Mucosa of rectum (tissue), 2 donors: Measurements from ENCODE around the gene NDUFS2.
A peak's percentile ranks its signal among the peaks of the same experiment; 100 is the strongest.

ENCODE experiments used
- H3K27ac ChIP-seq, 2 donors: one replicate each; pipeline ENCODE4 v1.7.0; 2013; ENCODE audit warnings: inconsistent platforms in 2 of 2, low read depth in 2 of 2, low read length in 2 of 2
- H3K27me3 ChIP-seq, 2 donors: one replicate each; pipeline ENCODE4 v1.7.0; 2013; ENCODE audit warnings: low read length in 2 of 2; ENCODE audit not compliant: control insufficient read depth in 2 of 2, insufficient read depth in 2 of 2
- H3K36me3 ChIP-seq, 2 donors: one replicate each; pipeline ENCODE4 v1.7.0; 2013; ENCODE audit warnings: low read length in 2 of 2; ENCODE audit not compliant: control insufficient read depth in 2 of 2, insufficient read depth in 2 of 2
- H3K4me1 ChIP-seq, 2 donors: one replicate each; pipeline ENCODE4 v1.7.0; 2013; ENCODE audit warnings: low read length in 2 of 2, mild to moderate bottlenecking in 1 of 2; ENCODE audit not compliant: control insufficient read depth in 2 of 2, insufficient read depth in 2 of 2
- H3K4me3 ChIP-seq, 2 donors: one replicate each; pipeline ENCODE4 v1.7.0; 2013; ENCODE audit warnings: low read length in 2 of 2
- H3K9ac ChIP-seq, 2 donors: one replicate each; pipeline ENCODE4 v1.7.0; 2013; ENCODE audit warnings: low read length in 2 of 2, low read depth in 1 of 2, mild to moderate bottlenecking in 1 of 2
- H3K9me3 ChIP-seq, 2 donors: one replicate each; pipeline ENCODE4 v1.7.0; 2013; ENCODE audit warnings: low read length in 2 of 2; ENCODE audit not compliant: control insufficient read depth in 2 of 2
- donor health status: healthy.
- donor health status: Normal muscosa, but diverticular disease.

Gene NDUFS2

GRCh38 chr1:161201836-161202712, at the start of gene NDUFS2:
NDUFS2 (plus strand) TSS chr1:161202367; CDS start chr1:161202386, 19 bp downstream.
- peaks cover 19 to 34% of the 10 kb centered on the region in 2 donors for H3K36me3 ChIP-seq
- peaks cover 35 to 37% of the 10 kb centered on the region in 2 donors for H3K4me1 ChIP-seq
- peak within 1 kb of the TSS; percentile 80 to 99 for H3K4me3 ChIP-seq
- H3K27ac ChIP-seq = peak within 1 kb of the TSS; percentile 96 to 97
- H3K9ac ChIP-seq = peak within 1 kb of the TSS; percentile 84 to 100
- no peaks in the 10 kb centered on the region for H3K27me3 ChIP-seq
- H3K9me3 ChIP-seq = no peaks in the 10 kb centered on the region

DNA sequence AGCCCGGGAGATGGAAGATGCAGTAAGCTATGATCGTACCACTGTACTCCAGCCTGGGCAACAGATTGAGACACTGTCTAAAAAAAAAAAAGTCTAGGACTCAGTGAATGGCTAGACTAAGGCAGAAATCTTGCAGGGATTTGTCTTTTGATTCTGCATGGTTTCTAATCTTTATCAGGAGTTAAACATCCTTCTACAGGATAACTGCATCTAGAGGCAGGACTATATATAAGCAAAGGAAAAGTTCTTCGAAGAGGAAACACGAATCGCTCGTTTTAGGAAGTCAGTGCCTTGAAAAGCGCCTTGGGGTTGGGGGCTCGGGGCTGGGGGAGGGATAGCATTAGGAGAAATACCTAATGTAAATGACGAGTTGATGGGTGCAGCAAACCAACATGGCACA, 49.0 kb upstream of the NDUFS2 start:
- Histone ChIP-seq H3K27ac (peak overlapping the region in 1 of 2 donors; percentile 97), H3K9me3 (no peaks in the 10 kb centered on the region), H3K9ac (peak overlapping the region in 1 of 2 donors; percentile 87), H3K27me3 (no peaks in the 10 kb centered on the region), H3K4me3 (peak overlapping the region; percentile 91 to 100), H3K4me1 (peaks cover 0 to 3% of the 10 kb centered on the region in 2 donors), H3K36me3 (peaks cover 5 to 13% of the 10 kb centered on the region in 2 donors)

DNA sequence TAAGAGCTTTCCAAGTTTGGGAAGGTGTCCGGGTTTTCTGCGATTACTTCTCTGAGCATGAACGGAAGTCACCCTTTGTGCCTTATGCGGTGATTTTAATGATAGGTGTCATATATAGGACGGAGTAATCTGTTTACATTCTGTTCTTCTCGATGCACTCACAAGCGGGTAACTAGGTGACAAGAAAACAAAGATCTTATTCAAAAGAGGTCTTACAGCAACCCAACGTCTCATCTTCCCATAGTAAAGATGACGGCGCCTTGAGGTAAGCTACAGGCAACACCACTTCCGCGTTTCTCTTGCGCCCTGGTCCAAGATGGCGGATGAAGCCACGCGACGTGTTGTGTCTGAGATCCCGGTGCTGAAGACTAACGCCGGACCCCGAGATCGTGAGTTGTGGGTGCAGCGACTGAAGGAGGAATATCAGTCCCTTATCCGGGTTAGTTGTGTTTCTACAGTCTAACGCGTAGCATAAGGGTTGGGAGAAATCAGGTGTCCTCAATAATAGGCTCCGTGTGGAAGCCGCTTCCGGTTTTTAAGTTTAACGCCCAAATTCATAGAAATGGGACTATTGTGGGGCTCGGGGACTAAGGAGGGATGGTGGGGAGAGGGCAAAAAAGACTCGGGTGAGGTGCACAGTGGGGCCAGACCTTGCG, 48.4 kb upstream of the NDUFS2 start, which contains the start of gene UFC1:
UFC1 (plus strand) TSS at position 297 of the 656 bp plus-strand sequence; CDS start at position 317, 20 bp downstream.
- H3K36me3 ChIP-seq = peaks cover 5 to 17% of the 10 kb centered on the region in 2 donors
- no peaks in the 10 kb centered on the region for H3K27me3 ChIP-seq
- peak within 1 kb of the TSS; percentile 91 to 100 for H3K4me3 ChIP-seq
- H3K9ac ChIP-seq = peak within 1 kb of the TSS; percentile 87 to 100
- peak within 1 kb of the TSS; percentile 94 to 97 for H3K27ac ChIP-seq
- no peaks in the 10 kb centered on the region for H3K9me3 ChIP-seq
- peaks cover 2 to 5% of the 10 kb centered on the region in 2 donors for H3K4me1 ChIP-seq

DNA sequence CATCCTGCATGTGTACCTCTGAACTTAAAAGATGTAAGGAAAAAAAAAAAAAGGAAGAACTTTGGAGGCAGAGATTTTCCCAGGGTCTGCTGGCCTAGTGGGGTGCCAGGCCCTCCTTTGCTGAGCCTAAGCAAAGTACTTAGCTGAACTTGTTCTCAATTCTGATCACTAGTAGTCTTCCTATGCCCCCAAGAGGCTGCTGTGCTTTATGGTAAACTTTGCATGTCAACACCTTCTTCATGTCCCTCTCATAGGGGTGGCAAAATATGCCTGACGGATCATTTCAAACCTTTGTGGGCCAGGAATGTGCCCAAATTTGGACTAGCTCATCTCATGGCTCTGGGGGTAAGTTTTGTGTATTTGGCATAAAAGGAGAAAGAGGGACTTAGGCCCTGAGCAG, 44.3 kb upstream of the NDUFS2 start:
- H3K4me3 ChIP-seq = no peak overlapping the region
- no peaks in the 10 kb centered on the region for H3K9me3 ChIP-seq
- peaks cover 16 to 22% of the 10 kb centered on the region in 2 donors for H3K4me1 ChIP-seq
- H3K36me3 ChIP-seq = peaks cover 14 to 28% of the 10 kb centered on the region in 2 donors
- H3K27me3 ChIP-seq = no peaks in the 10 kb centered on the region
- no peak overlapping the region for H3K9ac ChIP-seq
- no peak overlapping the region for H3K27ac ChIP-seq

GRCh38 chr1:161158316-161159010, 43.7 kb upstream of the NDUFS2 start:
- Histone ChIP-seq H3K9ac (peak overlapping the region; percentile 85 to 91), H3K36me3 (peaks cover 16 to 28% of the 10 kb centered on the region in 2 donors), H3K4me1 (peaks cover 16 to 22% of the 10 kb centered on the region in 2 donors)

DNA sequence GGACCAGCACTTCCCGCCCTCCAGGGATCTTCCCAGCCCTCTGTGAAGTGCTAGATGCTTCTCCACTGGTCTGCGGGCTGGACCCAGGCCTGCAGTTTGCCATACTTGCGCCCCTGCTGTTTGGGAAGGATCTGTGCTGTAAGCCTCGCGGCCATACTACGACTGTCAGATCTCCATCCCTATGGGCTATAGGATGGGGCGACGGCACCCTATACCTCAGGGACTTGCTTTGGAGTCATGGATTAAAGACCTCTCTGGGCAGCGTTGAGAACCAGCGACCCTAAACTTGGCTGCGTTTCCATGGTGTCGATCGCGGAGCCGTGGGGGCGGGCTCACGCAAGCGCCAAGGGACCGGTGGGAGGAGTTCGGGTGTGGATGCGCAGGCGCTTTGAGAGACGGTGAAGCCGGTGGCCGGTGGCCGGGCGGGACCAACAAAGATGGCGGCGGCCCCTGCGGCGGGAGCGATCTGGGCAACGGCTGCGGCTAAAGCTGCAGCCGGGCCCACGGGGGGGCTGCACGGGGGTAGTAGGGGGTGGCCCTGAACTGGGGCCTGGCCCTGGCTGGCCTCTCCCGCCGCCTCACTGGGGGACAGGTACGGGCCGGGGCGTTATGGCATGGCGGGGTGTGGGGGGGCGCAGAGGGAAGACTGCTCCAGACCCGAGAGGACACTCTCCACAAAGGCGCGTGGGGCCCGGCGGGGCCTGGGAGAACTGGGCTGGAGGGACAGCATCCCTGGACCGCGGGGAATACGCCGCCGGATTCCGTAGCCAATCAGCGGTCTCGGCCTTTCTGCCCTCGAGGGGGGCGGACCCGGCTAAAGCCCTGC, 42.9 kb upstream of the NDUFS2 start, which contains the start of gene USP21:
USP21 (plus strand) TSS at position 414 of the 826 bp plus-strand sequence. CDS start 1,141 bp downstream, outside the sequence.
- Histone ChIP-seq H3K4me1 (peaks cover 16 to 22% of the 10 kb centered on the region in 2 donors), H3K36me3 (peaks cover 18 to 28% of the 10 kb centered on the region in 2 donors), H3K4me3 (peak within 1 kb of the TSS; percentile 90 to 94), H3K9me3 (no peaks in the 10 kb centered on the region), H3K27me3 (no peaks in the 10 kb centered on the region), H3K9ac (peak within 1 kb of the TSS; percentile 85 to 91), H3K27ac (peak within 1 kb of the TSS; percentile 77 to 81)

More at GRCh38 chr1:161158316-161159010, 43.7 kb upstream of the NDUFS2 start:
- Histone ChIP-seq H3K4me3 (peak overlapping the region; percentile 90 to 94), H3K27me3 (no peaks in the 10 kb centered on the region), H3K27ac (peak overlapping the region; percentile 77 to 81), H3K9me3 (no peaks in the 10 kb centered on the region)

DNA sequence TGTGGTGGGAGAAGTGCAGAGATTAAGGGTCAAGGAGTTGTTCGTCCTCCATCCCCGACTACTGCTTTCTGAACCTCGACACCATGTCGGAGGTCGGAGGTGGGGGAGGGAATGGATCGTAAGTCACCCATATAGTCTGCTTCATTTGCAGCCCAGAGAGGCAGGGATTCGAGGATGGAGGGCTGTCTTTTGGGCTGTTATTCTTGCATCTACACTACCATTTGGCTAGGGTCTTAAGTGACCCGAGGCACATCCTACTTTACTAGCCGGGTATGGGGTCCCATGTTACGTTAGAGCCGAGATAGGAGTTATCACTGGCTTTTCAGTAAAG, 42.3 kb upstream of the NDUFS2 start:
- Histone ChIP-seq H3K36me3 (peaks cover 18 to 28% of the 10 kb centered on the region in 2 donors), H3K4me3 (peak overlapping the region; percentile 90 to 94), H3K9ac (peak overlapping the region; percentile 85 to 91), H3K9me3 (no peaks in the 10 kb centered on the region), H3K27ac (peak overlapping the region in 1 of 2 donors; percentile 81), H3K4me1 (peaks cover 14 to 22% of the 10 kb centered on the region in 2 donors), H3K27me3 (no peaks in the 10 kb centered on the region)

GRCh38 chr1:161160671-161161145, 41.5 kb upstream of the NDUFS2 start:
- Histone ChIP-seq H3K4me1 (peaks cover 22 to 29% of the 10 kb centered on the region in 2 donors), H3K4me3 (peak overlapping the region; percentile 90 to 94), H3K9ac (peak overlapping the region in 1 of 2 donors; percentile 85), H3K36me3 (peaks cover 18 to 28% of the 10 kb centered on the region in 2 donors), H3K27ac (no peak overlapping the region), H3K9me3 (no peaks in the 10 kb centered on the region), H3K27me3 (no peaks in the 10 kb centered on the region)

DNA sequence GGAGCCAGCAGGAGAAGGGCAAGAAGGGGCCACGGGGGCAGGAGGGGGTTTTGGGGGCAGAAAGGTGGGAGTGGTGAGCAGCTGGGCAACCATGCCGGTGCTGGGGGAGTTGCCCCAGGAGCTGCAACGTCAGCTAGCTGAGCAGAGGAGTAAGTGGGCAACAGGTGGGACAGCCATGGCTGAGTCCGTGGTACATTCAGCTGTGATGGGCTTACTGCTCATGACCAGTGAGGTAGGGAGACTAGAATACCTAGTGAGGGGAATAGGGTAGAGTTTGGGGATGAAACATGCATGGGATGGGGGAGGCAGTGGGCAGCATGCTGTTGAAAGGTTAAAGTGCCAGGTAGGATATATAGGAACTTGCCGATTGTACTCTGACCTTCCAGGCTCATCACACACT, 40.5 kb upstream of the NDUFS2 start:
- no peak overlapping the region for H3K9ac ChIP-seq
- peaks cover 18 to 28% of the 10 kb centered on the region in 2 donors for H3K36me3 ChIP-seq
- H3K27me3 ChIP-seq = no peaks in the 10 kb centered on the region
- peaks cover 26 to 30% of the 10 kb centered on the region in 2 donors for H3K4me1 ChIP-seq
- no peaks in the 10 kb centered on the region for H3K9me3 ChIP-seq
- no peak overlapping the region for H3K27ac ChIP-seq
- no peak overlapping the region for H3K4me3 ChIP-seq
